Liver (tissue), 3 donors: Measurements from ENCODE around the gene ZNF217.
"Not testable (repeated sequence)": the region's sequence is repeated elsewhere in the genome, so short reads cannot be mapped to it uniquely, and the experiment has no call there.

Experiments
- ATF3 ChIP-seq: IDR thresholded peaks from 2 replicates; pipeline ENCODE4 v1.6.1; 2016; ENCODE audit warnings: antibody characterized with exemption
- EGR1 ChIP-seq, 2 donors: IDR thresholded peaks; 2 replicates each; pipeline ENCODE4 v1.6.1; 2016 to 2018; ENCODE audit warnings: antibody characterized with exemption in 2 of 2, low read depth in 2 of 2
- JUND ChIP-seq, 2 donors: IDR thresholded peaks; 2 replicates each; pipeline ENCODE4 v1.6.1; 2016; ENCODE audit warnings: antibody characterized with exemption in 2 of 2
- RAD21 ChIP-seq, 2 donors: IDR thresholded peaks; 2 replicates each; pipeline ENCODE4 v1.6.1; 2016; ENCODE audit warnings: antibody characterized with exemption in 2 of 2, mild to moderate bottlenecking in 2 of 2
- RXRA ChIP-seq, 2 donors: IDR thresholded peaks; 2 replicates each; pipeline ENCODE4 v1.6.1; 2017 to 2018; ENCODE audit warnings: antibody characterized with exemption in 2 of 2, mild to moderate bottlenecking in 1 of 2
- SP1 ChIP-seq: IDR thresholded peaks from 2 replicates; pipeline ENCODE4 v1.6.1; 2018; ENCODE audit warnings: antibody characterized with exemption, mild to moderate bottlenecking
- TAF1 ChIP-seq: conservative IDR thresholded peaks from 2 replicates; pipeline ENCODE4 v1.6.1; 2016; ENCODE audit warnings: antibody characterized with exemption, mild to moderate bottlenecking
- YY1 ChIP-seq: IDR thresholded peaks from 2 replicates; pipeline ENCODE4 v1.6.1; 2016; ENCODE audit warnings: antibody characterized with exemption, mild to moderate bottlenecking
- TF ChIP-seq, protein P1 (sequence below): IDR thresholded peaks from 2 replicates; pipeline ENCODE4 v1.6.1; 2016; ENCODE audit warnings: antibody characterized with exemption
- TF ChIP-seq, protein P2 (sequence below): fragments of 150-350 bp; IDR thresholded peaks from 2 replicates; pipeline ENCODE4 v1.5.1; 2017; ENCODE audit warnings: improper control_type of control experiment, low read depth, low read length; ENCODE audit not compliant: missing input control
- TF ChIP-seq, protein P3 (sequence below): IDR thresholded peaks from 2 replicates; pipeline ENCODE4 v1.6.1; 2016; ENCODE audit warnings: antibody characterized with exemption, mild to moderate bottlenecking
- TF ChIP-seq, protein P4 (sequence below): IDR thresholded peaks from 2 replicates; pipeline ENCODE4 v1.6.1; 2016; ENCODE audit warnings: antibody characterized with exemption
- donor health status: healthy.
- donor health status: healthy.

GRCh38 chr20:53521421-53521820 is 72.2 kb downstream of the ZNF217 start:
- TF ChIP-seq, protein P1, sequence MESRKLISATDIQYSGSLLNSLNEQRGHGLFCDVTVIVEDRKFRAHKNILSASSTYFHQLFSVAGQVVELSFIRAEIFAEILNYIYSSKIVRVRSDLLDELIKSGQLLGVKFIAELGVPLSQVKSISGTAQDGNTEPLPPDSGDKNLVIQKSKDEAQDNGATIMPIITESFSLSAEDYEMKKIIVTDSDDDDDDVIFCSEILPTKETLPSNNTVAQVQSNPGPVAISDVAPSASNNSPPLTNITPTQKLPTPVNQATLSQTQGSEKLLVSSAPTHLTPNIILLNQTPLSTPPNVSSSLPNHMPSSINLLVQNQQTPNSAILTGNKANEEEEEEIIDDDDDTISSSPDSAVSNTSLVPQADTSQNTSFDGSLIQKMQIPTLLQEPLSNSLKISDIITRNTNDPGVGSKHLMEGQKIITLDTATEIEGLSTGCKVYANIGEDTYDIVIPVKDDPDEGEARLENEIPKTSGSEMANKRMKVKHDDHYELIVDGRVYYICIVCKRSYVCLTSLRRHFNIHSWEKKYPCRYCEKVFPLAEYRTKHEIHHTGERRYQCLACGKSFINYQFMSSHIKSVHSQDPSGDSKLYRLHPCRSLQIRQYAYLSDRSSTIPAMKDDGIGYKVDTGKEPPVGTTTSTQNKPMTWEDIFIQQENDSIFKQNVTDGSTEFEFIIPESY = not testable (repeated sequence)
- TF ChIP-seq, protein P2, sequence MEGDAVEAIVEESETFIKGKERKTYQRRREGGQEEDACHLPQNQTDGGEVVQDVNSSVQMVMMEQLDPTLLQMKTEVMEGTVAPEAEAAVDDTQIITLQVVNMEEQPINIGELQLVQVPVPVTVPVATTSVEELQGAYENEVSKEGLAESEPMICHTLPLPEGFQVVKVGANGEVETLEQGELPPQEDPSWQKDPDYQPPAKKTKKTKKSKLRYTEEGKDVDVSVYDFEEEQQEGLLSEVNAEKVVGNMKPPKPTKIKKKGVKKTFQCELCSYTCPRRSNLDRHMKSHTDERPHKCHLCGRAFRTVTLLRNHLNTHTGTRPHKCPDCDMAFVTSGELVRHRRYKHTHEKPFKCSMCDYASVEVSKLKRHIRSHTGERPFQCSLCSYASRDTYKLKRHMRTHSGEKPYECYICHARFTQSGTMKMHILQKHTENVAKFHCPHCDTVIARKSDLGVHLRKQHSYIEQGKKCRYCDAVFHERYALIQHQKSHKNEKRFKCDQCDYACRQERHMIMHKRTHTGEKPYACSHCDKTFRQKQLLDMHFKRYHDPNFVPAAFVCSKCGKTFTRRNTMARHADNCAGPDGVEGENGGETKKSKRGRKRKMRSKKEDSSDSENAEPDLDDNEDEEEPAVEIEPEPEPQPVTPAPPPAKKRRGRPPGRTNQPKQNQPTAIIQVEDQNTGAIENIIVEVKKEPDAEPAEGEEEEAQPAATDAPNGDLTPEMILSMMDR = not testable (repeated sequence)
- TF ChIP-seq TAF1; JUND (IDR thresholded peaks at IDR 0.05); SP1; EGR1 (IDR thresholded peaks at IDR 0.05; ENCODE audit: low read depth in 2 of 2); YY1; RAD21 (IDR thresholded peaks at IDR 0.05); RXRA (IDR thresholded peaks at IDR 0.05); ATF3: not testable (repeated sequence)
- TF ChIP-seq, protein P3, sequence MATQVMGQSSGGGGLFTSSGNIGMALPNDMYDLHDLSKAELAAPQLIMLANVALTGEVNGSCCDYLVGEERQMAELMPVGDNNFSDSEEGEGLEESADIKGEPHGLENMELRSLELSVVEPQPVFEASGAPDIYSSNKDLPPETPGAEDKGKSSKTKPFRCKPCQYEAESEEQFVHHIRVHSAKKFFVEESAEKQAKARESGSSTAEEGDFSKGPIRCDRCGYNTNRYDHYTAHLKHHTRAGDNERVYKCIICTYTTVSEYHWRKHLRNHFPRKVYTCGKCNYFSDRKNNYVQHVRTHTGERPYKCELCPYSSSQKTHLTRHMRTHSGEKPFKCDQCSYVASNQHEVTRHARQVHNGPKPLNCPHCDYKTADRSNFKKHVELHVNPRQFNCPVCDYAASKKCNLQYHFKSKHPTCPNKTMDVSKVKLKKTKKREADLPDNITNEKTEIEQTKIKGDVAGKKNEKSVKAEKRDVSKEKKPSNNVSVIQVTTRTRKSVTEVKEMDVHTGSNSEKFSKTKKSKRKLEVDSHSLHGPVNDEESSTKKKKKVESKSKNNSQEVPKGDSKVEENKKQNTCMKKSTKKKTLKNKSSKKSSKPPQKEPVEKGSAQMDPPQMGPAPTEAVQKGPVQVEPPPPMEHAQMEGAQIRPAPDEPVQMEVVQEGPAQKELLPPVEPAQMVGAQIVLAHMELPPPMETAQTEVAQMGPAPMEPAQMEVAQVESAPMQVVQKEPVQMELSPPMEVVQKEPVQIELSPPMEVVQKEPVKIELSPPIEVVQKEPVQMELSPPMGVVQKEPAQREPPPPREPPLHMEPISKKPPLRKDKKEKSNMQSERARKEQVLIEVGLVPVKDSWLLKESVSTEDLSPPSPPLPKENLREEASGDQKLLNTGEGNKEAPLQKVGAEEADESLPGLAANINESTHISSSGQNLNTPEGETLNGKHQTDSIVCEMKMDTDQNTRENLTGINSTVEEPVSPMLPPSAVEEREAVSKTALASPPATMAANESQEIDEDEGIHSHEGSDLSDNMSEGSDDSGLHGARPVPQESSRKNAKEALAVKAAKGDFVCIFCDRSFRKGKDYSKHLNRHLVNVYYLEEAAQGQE = not testable (repeated sequence)
- TF ChIP-seq, protein P4, sequence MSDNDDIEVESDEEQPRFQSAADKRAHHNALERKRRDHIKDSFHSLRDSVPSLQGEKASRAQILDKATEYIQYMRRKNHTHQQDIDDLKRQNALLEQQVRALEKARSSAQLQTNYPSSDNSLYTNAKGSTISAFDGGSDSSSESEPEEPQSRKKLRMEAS = not testable (repeated sequence)
